Measurements from ENCODE around the gene GRID2. TPM values are rescaled to one million over a fixed set of nuclear protein-coding genes. Genes with fewer than 3 reads are reported as not detected.
A peak's percentile ranks its signal among the peaks of the same experiment; 100 is the strongest.

The GRID2 gene
- polyA plus RNA-seq, 1 donor from 2014 or later, result 14.9 TPM

DNA sequence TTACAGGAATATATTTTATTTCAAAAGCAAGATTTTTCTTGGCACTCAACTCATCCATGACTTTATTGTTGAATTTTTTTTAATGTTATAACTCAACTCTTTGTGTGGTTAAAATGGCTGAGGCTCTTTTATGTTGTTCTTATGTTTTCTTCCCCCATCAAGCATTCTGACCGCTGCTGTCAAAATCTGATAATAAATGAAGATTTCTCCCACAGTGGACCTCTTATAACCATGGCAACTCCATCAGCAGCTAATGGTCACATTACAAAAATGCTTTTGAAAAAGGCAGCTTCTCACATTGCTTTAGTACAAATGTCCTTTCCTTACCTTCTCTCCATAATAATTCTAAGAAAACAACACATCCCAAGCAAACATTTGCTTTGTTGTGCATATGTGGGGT is 1428.7 kb downstream of the GRID2 start:
- H3K9ac ChIP-seq (ENCODE audit: low read length), result peak overlapping the region; percentile 36
- peak; percentile 50 for TF ChIP-seq POLR2AphosphoS5 (IDR thresholded peaks at IDR 0.05)
- no peak for TF ChIP-seq REST (IDR thresholded peaks at IDR 0.05; ENCODE audit: borderline replicate concordance)
- TF ChIP-seq RAD21 (conservative IDR thresholded peaks at IDR 0.05), result peak; percentile 16
- TF ChIP-seq EP300 (conservative IDR thresholded peaks at IDR 0.05; ENCODE audit: poor library complexity, severe bottlenecking), result peak; percentile 67
- H3F3A ChIP-seq (ENCODE audit: insufficient read depth, low read length, poor library complexity, severe bottlenecking), result peaks cover 3% of the 10 kb centered on the region
- peak overlapping the region; percentile 85 for H3K27ac ChIP-seq (ENCODE audit: low read length)
- no peaks in the 10 kb centered on the region for H4K20me1 ChIP-seq (ENCODE audit: insufficient read depth)
- H3K79me2 ChIP-seq (replicated peaks; ENCODE audit: insufficient read depth, low read length), result no peaks in the 10 kb centered on the region
- no peaks in the 10 kb centered on the region for H3K27me3 ChIP-seq (ENCODE audit: insufficient read depth, low read depth, low read length)
- no peaks in the 10 kb centered on the region for H3K9me3 ChIP-seq (ENCODE audit: low read length)
- no peak overlapping the region for H2AFZ ChIP-seq (ENCODE audit: low read depth, low read length)
- peak overlapping the region; percentile 3 for H3K4me3 ChIP-seq (ENCODE audit: low read length)
- H3K4me2 ChIP-seq (ENCODE audit: low read length), result peak overlapping the region; percentile 50
- H3K9me2 ChIP-seq (ENCODE audit: insufficient read depth, low read length), result no peaks in the 10 kb centered on the region
- H3K36me3 ChIP-seq (ENCODE audit: insufficient read depth, low read length), result no peaks in the 10 kb centered on the region

GRCh38 chr4:93740890-93741289 is 1437.1 kb downstream of the GRID2 start:
- TF ChIP-seq REST (IDR thresholded peaks at IDR 0.05; ENCODE audit: borderline replicate concordance) (no peak), POLR2AphosphoS5 (IDR thresholded peaks at IDR 0.05) (no peak), EP300 (conservative IDR thresholded peaks at IDR 0.05; ENCODE audit: poor library complexity, severe bottlenecking) (no peak), SMC3 (conservative IDR thresholded peaks at IDR 0.05; ENCODE audit: poor library complexity) (no peak), RAD21 (conservative IDR thresholded peaks at IDR 0.05) (no peak), TAF1 (IDR thresholded peaks at IDR 0.05; ENCODE audit: low read depth) (no peak), MXI1 (conservative IDR thresholded peaks at IDR 0.05; ENCODE audit: poor library complexity, severe bottlenecking) (no peak), EZH2 (IDR thresholded peaks at IDR 0.05; ENCODE audit: borderline replicate concordance, insufficient read depth, low read length, poor library complexity, severe bottlenecking) (no peak)
- TF ChIP-seq, protein P1, sequence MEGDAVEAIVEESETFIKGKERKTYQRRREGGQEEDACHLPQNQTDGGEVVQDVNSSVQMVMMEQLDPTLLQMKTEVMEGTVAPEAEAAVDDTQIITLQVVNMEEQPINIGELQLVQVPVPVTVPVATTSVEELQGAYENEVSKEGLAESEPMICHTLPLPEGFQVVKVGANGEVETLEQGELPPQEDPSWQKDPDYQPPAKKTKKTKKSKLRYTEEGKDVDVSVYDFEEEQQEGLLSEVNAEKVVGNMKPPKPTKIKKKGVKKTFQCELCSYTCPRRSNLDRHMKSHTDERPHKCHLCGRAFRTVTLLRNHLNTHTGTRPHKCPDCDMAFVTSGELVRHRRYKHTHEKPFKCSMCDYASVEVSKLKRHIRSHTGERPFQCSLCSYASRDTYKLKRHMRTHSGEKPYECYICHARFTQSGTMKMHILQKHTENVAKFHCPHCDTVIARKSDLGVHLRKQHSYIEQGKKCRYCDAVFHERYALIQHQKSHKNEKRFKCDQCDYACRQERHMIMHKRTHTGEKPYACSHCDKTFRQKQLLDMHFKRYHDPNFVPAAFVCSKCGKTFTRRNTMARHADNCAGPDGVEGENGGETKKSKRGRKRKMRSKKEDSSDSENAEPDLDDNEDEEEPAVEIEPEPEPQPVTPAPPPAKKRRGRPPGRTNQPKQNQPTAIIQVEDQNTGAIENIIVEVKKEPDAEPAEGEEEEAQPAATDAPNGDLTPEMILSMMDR (IDR thresholded peaks at IDR 0.05; ENCODE audit: poor library complexity, severe bottlenecking), result no peak
- no peaks in the 10 kb centered on the region for H3K9me3 ChIP-seq (ENCODE audit: low read length)
- H3K27me3 ChIP-seq (ENCODE audit: insufficient read depth, low read depth, low read length), result no peaks in the 10 kb centered on the region
- H3K4me2 ChIP-seq (ENCODE audit: low read length), result no peak overlapping the region
- H3K36me3 ChIP-seq (ENCODE audit: insufficient read depth, low read length), result no peaks in the 10 kb centered on the region
- H3F3A ChIP-seq (ENCODE audit: insufficient read depth, low read length, poor library complexity, severe bottlenecking), result no peaks in the 10 kb centered on the region
- H2AFZ ChIP-seq (ENCODE audit: low read depth, low read length), result no peak overlapping the region
- H3K9me2 ChIP-seq (ENCODE audit: insufficient read depth, low read length), result no peaks in the 10 kb centered on the region
- no peak overlapping the region for H3K4me3 ChIP-seq (ENCODE audit: low read length)
- no peaks in the 10 kb centered on the region for H4K20me1 ChIP-seq (ENCODE audit: insufficient read depth)
- no peak overlapping the region for H3K27ac ChIP-seq (ENCODE audit: low read length)
- no peaks in the 10 kb centered on the region for H3K79me2 ChIP-seq (replicated peaks; ENCODE audit: insufficient read depth, low read length)
- H3K9ac ChIP-seq (ENCODE audit: low read length), result no peak overlapping the region

Data from neural cell (in vitro differentiated cells).